ENCODE results near the gene CACNB1. TPM values are rescaled to one million over a fixed set of nuclear protein-coding genes. Genes with fewer than 3 reads are reported as not detected.

Gene CACNB1
- total RNA-seq, 1 experiment from 2014 or later, result 4.3 TPM

DNA sequence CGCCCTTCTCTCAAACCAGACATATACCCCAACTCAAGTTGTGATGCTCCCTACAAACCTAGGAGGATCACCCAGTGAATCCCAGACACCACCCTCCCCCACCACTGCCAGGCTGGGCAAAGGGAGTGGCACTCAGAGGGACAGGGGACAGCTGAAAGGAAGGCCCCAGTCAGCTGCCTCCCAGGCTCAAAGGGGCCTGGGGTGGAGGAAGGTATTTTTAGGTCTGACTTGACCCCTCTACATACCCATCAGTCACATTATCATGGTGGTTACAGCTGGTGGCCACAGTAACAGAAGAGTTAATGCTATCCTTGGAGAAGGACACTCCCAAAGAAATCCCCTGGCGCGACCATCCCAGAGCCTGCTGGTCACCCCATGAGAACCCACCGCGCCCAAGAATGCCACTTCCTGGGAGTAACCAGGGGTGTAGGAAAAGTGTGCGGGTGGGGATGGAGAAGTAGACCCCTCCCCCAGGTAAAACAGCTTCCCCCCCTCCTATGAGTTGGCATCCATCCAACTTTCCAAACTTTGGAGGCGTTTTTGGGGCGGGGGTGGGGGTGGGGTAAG, 1.1 kb downstream of the CACNB1 start:
- H3K27me3 ChIP-seq (ENCODE audit: low read length), result no peaks in the 10 kb centered on the region
- H4K20me1 ChIP-seq (ENCODE audit: low read length), result no peaks in the 10 kb centered on the region
- peaks cover 27% of the 10 kb centered on the region for H3K79me2 ChIP-seq (ENCODE audit: low read length)
- no peak overlapping the region for H3K27ac ChIP-seq (ENCODE audit: low read length)
- ATAC-seq (no peak), DNase-seq (no peak)
- intact Hi-C loops (cut with micrococcal nuclease), result no loop called here
- no TSS peak for BruUV-seq (replicated peaks)
- ChIA-PET CTCF (interaction anchor here (0.6 kb wide), 1 partner anchor 256 kb away, joined by 5 read pairs; no protein-coding TSS in a partner anchor), POLR2A (ENCODE audit: unreplicated experiment) (no interaction called here)
- no peaks in the 10 kb centered on the region for H3K9me3 ChIP-seq (ENCODE audit: low read length)
- TF ChIP-seq EZH2 (IDR thresholded peaks at IDR 0.05; ENCODE audit: low read length, unreplicated experiment) (no peak), EZH2phosphoT487 (IDR thresholded peaks at IDR 0.05; ENCODE audit: borderline replicate concordance, low read length) (no peak)
- TF ChIP-seq, protein P1, sequence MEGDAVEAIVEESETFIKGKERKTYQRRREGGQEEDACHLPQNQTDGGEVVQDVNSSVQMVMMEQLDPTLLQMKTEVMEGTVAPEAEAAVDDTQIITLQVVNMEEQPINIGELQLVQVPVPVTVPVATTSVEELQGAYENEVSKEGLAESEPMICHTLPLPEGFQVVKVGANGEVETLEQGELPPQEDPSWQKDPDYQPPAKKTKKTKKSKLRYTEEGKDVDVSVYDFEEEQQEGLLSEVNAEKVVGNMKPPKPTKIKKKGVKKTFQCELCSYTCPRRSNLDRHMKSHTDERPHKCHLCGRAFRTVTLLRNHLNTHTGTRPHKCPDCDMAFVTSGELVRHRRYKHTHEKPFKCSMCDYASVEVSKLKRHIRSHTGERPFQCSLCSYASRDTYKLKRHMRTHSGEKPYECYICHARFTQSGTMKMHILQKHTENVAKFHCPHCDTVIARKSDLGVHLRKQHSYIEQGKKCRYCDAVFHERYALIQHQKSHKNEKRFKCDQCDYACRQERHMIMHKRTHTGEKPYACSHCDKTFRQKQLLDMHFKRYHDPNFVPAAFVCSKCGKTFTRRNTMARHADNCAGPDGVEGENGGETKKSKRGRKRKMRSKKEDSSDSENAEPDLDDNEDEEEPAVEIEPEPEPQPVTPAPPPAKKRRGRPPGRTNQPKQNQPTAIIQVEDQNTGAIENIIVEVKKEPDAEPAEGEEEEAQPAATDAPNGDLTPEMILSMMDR (conservative IDR thresholded peaks at IDR 0.05; ENCODE audit: low read depth, low read length), result no peak
- H3K36me3 ChIP-seq (ENCODE audit: low read depth, low read length), result peaks cover 5% of the 10 kb centered on the region; the same call in 1 of the 2 replicates
- H2AFZ ChIP-seq (ENCODE audit: low read length), result no peak overlapping the region
- H3K4me2 ChIP-seq (ENCODE audit: low read length), result peak overlapping the region; percentile 91
- peak overlapping the region; percentile 40; the same call in 1 of the 2 replicates for H3K4me3 ChIP-seq (ENCODE audit: low read length)
- H3K9me2 ChIP-seq (replicated peaks; ENCODE audit: low read length), result no peaks in the 10 kb centered on the region
- peaks cover 12% of the 10 kb centered on the region; the same call in 1 of the 2 replicates for H3K4me1 ChIP-seq (ENCODE audit: insufficient read depth, low read length)
- no peaks in the 10 kb centered on the region for H3F3A ChIP-seq (ENCODE audit: low read length, unreplicated experiment)
- no peak overlapping the region for H3K9ac ChIP-seq (ENCODE audit: low read length)

- Histone ChIP-seq H3K27me3 (ENCODE audit: low read length) (no peaks in the 10 kb centered on the region), H3K4me3 (ENCODE audit: low read length) (peak overlapping the region; percentile 40; the same call in 1 of the 2 replicates), H3K9ac (ENCODE audit: low read length) (no peak overlapping the region), H3K9me3 (ENCODE audit: low read length) (no peaks in the 10 kb centered on the region), H3K79me2 (ENCODE audit: low read length) (peaks cover 20% of the 10 kb centered on the region), H3K4me1 (ENCODE audit: insufficient read depth, low read length) (peaks cover 12% of the 10 kb centered on the region; the same call in 1 of the 2 replicates), H2AFZ (ENCODE audit: low read length) (no peak overlapping the region), H3K9me2 (replicated peaks; ENCODE audit: low read length) (no peaks in the 10 kb centered on the region), H3K4me2 (ENCODE audit: low read length) (peak overlapping the region; percentile 91), H3F3A (ENCODE audit: low read length, unreplicated experiment) (no peaks in the 10 kb centered on the region), H3K27ac (ENCODE audit: low read length) (no peak overlapping the region), H4K20me1 (ENCODE audit: low read length) (no peaks in the 10 kb centered on the region), H3K36me3 (ENCODE audit: low read depth, low read length) (peaks cover under 1% of the 10 kb centered on the region; the same call in 1 of the 2 replicates)
- POLR2A ChIA-PET (ENCODE audit: unreplicated experiment), result no interaction called here
- DNase-seq (peak; percentile 20), ATAC-seq (no peak)
- no TSS peak for BruUV-seq (replicated peaks)
- TF ChIP-seq, protein P1 (conservative IDR thresholded peaks at IDR 0.05; ENCODE audit: low read depth, low read length), result no peak
- no peak for TF ChIP-seq EZH2phosphoT487 (IDR thresholded peaks at IDR 0.05; ENCODE audit: borderline replicate concordance, low read length)
- no peak for TF ChIP-seq EZH2 (IDR thresholded peaks at IDR 0.05; ENCODE audit: low read length, unreplicated experiment)
- CTCF ChIA-PET, result no interaction called here
- intact Hi-C loops (cut with micrococcal nuclease), result no loop called here
These were observed 1.8 kb downstream of the CACNB1 start for GRCh38 chr17:39195568-39196160.

DNA sequence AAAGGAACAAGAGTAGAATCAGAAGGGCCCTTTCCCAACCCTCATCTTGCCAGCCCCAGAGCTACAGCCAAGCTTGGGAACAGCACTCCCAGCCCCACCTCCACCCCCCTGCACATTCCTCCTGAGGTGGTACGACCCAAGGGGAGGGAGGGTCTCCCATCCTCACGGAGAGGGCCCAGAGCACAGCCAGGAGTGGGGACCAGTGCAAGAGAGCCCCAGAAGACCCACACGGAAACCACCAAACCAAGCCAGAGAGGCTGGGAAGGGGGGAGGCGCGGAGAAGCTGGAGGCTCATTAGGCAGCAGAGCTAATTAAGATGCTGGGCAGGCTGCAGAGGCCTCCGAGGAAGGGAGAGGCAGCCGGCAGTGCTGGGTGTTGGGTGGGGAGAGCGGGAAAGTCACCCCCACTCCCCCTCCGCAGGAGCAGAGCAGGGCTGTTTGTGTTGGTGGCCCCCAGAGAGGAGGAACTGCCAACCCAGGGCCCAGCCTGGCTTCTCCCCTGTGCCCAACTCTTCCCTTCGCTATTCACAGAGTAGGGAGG, 2.4 kb downstream of the CACNB1 start:
- intact Hi-C loops (cut with micrococcal nuclease), result no loop called here
- Histone ChIP-seq H3K4me3 (ENCODE audit: low read length) (no peak overlapping the region), H3F3A (ENCODE audit: low read length, unreplicated experiment) (no peaks in the 10 kb centered on the region), H3K4me1 (ENCODE audit: insufficient read depth, low read length) (peaks cover 12% of the 10 kb centered on the region; the same call in 1 of the 2 replicates), H3K79me2 (ENCODE audit: low read length) (peaks cover 14% of the 10 kb centered on the region), H2AFZ (ENCODE audit: low read length) (no peak overlapping the region), H3K9me3 (ENCODE audit: low read length) (no peaks in the 10 kb centered on the region), H3K9ac (ENCODE audit: low read length) (no peak overlapping the region), H3K4me2 (ENCODE audit: low read length) (no peak overlapping the region), H4K20me1 (ENCODE audit: low read length) (no peaks in the 10 kb centered on the region), H3K9me2 (replicated peaks; ENCODE audit: low read length) (no peaks in the 10 kb centered on the region), H3K27me3 (ENCODE audit: low read length) (no peaks in the 10 kb centered on the region), H3K36me3 (ENCODE audit: low read depth, low read length) (no peaks in the 10 kb centered on the region), H3K27ac (ENCODE audit: low read length) (no peak overlapping the region)
- no TSS peak for BruUV-seq (replicated peaks)
- ChIA-PET POLR2A (ENCODE audit: unreplicated experiment) (no interaction called here), CTCF (no interaction called here)
- DNase-seq (no peak), ATAC-seq (no peak)
- no peak for TF ChIP-seq EZH2phosphoT487 (IDR thresholded peaks at IDR 0.05; ENCODE audit: borderline replicate concordance, low read length)
- TF ChIP-seq, protein P1 (conservative IDR thresholded peaks at IDR 0.05; ENCODE audit: low read depth, low read length), result no peak
- no peak for TF ChIP-seq EZH2 (IDR thresholded peaks at IDR 0.05; ENCODE audit: low read length, unreplicated experiment)

Data from PC-3 (cell line).